GM21825 (cell line): ENCODE data around the gene SKP2.
"Not testable (repeated sequence)": the region's sequence is repeated elsewhere in the genome, so short reads cannot be mapped to it uniquely, and the experiment has no call there.

ENCODE experiments used
- ATAC-seq: cut with Tn5 transposase; IDR thresholded peaks from one replicate; pipeline ENCODE4 v1.9.1; 2021; ENCODE audit warnings: mild to moderate bottlenecking, moderate library complexity; ENCODE audit not compliant: unreplicated experiment

Gene SKP2

GRCh38 chr5:36156121-36156601 lies 4.2 kb downstream of the SKP2 start:
- ATAC-seq, result no peak

DNA sequence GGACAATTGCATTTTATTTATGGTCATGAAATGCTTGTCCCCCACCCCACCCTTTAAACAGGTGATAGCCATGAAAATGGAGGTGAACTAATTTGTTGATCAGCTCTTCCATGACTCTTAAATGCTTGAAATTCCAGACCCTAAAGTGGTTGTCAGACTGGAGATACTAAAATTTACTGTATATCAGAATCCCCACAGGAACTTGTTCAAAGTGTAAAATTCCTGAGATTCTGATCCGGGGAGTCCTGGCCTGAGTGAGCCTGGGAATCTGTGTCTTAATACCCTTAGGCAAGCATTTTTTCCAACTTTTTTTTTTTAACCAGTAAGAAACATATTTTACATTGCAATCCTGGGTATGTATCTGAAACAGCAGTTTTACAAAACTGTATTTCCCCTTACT lies 4.7 kb downstream of the SKP2 start:
- no peak for ATAC-seq

GRCh38 chr5:36158144-36158543 lies 6.2 kb downstream of the SKP2 start:
- no peak for ATAC-seq

DNA sequence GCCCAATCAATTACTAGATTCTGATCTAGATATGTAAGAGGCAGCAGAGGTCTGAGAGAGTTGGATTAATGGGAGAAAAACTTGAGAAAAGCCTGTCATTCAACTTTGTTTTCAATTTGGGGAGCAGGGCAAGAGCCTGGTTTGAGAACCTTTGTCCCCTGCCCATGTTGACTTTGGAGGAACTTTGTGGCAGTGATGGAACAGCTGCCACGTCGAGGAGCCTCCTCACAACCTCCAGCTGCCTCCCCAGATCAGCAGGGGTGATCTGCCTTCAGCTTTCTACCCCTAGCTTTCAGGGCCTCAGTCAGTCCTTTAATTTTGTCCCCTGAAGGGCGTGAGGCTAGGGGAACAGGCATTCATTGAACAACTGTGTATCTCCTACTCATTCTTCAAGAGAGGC lies 8.7 kb downstream of the SKP2 start:
- ATAC-seq, result no peak

DNA sequence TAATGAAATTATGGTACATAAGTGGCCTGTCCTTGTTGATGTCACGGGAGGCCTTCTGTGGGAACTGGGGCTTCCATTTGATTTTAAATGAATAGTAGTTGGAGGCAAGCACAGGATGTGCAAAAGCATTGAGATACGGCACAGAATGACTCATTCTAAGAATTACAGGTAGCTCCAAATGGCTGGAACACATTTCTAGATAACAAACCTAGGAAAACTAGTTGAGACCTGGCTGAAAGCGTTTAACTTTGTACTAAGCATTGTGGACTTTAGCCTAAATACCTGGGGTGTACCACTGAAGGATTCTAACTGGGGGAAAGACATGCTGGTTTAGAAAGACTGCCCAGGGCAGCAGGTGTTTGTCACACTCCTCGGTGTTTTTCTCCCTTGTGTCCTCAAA lies 9.4 kb downstream of the SKP2 start:
- no peak for ATAC-seq

GRCh38 chr5:36162810-36163486 lies 11.0 kb downstream of the SKP2 start:
- no peak for ATAC-seq

- ATAC-seq, result no peak
Observed at GRCh38 chr5:36164461-36164860, 12.6 kb downstream of the SKP2 start.

DNA sequence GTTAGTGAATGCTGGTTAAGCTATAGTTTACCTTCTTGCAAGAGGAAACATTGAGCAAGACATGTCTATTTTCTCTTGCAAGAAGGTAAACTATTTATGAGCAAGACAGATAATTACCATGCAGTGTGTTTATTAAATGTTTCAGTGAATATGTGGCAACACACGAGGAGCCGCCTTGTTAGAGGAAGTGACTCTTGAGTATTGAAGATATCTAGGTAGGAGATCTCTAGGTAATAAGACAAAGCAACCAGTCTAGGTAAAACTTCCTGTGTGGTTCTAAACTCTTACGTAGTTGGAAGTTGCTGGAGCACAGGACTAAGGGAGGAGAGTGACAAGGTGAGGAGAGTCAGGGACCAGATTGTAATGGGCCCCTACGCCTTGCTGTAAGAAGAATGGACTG lies 16.8 kb downstream of the SKP2 start:
- no peak for ATAC-seq

- ATAC-seq, result no peak
Observed at GRCh38 chr5:36170832-36171424, 19.0 kb downstream of the SKP2 start.

DNA sequence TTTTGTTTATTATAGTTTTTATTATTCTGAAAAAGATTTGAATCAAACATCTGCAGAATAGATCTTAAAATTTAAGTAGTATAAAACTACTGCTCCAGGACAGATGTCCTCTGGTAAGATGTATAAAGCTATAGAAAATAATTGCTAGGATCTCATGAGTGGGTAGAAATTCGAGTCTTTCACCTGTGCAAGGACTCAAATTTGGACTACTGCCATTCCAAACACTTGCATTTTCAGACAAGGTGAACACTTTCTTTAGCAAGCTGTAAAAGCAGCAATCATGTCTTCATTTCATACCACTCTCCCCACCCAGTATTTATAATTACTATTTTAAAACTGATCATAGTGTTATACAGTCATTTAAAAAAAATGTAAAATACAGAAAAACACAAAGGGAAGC lies 20.7 kb downstream of the SKP2 start:
- no peak for ATAC-seq

DNA sequence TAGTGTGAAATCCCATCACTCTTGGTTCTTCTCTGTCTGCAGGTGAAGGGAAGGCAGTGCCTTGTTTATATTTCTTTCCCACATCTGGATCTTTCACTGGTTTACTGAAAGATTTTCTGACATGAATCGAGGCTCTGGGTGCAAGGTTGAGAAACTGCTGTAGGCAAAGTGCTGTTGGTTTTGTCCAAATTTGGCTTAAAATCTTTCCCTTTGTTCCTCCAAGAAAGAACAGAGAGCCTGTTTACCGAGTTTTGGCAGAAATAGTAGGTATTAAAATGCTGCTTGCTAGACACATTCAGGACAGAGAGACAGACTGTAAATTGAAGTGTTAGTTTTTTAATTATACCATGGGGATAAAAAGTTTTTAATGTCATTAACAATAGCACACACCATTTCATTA lies 21.5 kb downstream of the SKP2 start:
- ATAC-seq, result no peak

DNA sequence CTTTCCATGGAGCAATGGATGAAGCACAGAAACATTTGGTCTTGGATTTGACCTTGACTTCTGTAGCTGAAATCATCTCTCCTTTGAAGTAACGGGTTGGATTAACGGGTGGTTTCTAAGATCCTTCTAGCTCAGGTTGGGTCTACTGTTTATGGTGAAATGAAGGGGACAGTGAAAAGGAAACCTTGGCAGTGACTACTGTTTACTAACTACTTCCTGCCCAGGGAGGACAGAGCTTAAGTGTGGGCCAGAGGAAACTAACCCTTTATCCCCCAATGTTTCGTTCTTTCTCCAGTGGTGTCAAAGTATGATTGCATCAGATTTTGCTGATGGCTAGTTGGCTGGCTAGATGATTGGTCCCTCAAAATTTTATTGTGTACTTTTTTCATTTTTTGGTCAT lies 22.2 kb downstream of the SKP2 start:
- ATAC-seq, result no peak

- ATAC-seq, result no peak
Observed at GRCh38 chr5:36175043-36175442, 23.1 kb downstream of the SKP2 start.

- peak; percentile 95 for ATAC-seq
Observed at GRCh38 chr5:36177154-36177553, 25.2 kb downstream of the SKP2 start.

- no peak for ATAC-seq
Observed at GRCh38 chr5:36177715-36178523, 26.0 kb downstream of the SKP2 start.

DNA sequence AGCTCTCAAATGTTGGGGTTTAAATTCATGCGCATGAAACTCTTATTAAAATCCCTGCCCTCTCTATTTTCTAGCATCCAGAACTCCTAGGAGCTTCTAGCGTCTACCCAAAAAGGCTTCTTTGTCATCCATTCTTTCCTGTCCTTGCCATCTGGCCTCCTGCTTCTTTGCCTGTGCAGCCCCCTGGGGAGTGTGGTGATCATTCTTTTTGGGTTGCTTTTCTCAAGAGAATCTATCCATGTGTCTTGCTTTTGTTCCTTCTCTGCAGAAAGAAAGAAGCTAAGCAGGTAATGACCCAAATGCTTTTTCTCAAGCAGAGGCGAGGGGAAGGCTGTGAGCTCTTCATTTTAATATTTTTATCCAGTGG lies 26.6 kb downstream of the SKP2 start:
- ATAC-seq, result no peak

DNA sequence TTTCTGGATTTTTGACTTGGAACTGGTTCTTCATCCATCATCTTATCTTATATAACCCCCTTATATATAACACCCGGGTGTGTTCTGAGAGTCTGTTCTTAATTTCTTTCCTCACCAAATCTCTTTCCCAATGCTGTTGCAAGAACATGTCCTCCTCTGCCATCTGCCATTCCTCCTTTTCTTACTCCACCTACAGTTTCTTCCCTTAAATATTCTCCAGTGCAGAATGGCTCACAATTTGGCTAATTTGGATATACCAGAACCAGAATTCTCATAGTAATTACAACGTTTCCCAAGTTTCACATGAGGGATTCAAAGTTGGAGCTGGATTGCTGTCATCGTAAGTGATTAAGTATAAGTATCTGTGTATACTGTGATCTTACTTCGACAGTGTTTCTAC lies 28.0 kb downstream of the SKP2 start:
- no peak for ATAC-seq

DNA sequence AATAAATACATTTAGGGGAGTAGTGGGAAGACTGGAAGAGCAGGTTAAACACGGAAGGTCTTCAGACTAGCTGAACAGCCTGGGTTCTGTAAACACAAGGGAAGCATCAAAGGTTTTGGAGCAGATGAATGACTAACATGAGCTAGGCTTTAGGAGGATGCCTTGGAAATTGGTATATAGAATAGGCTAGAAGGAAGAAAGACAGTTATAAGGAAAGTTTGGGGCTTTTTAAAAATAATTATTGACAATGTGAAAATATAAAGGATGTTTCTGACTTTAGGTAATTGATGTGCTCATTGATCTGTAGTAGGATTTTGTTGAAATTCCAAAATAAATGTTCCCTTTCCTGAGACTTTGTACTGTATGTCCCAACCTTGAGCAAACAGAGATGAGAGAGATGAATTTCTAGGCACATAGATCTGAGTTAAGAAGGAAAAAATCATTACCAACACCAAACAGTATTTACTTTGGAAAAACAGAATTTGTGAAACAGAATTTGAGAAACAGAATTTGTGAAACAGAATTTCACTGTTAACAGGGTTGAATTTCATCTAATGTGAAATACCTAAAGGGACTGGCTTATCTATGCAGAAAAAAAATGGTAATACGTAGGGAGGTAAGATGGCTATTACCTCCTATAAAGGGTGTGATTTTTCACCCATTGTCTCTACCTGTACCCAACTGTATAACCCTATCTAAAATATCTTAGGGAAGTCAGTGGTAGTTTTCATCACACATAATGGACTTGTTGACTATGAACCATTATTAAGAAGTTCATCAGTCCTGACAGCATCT lies 28.8 kb downstream of the SKP2 start:
- ATAC-seq, result no peak

- ATAC-seq, result no peak
Observed at GRCh38 chr5:36181774-36182173, 29.9 kb downstream of the SKP2 start.

GRCh38 chr5:36184408-36184807 lies 32.5 kb downstream of the SKP2 start:
- not testable (repeated sequence) for ATAC-seq

- ATAC-seq, result no peak
Observed at GRCh38 chr5:36193746-36194145, 41.8 kb downstream of the SKP2 start.
